SK-N-SH (cell line): ENCODE measurements around the gene FRZB. TPM values are rescaled to one million over a fixed set of nuclear protein-coding genes. Genes with fewer than 3 reads are reported as not detected.

Experiments
- CTCF ChIA-PET: fragments of 300-600, 350-600 bp; formaldehyde crosslinking; extraction: SDS; loops from one replicate; lab custom pipeline; 2021; lab: Yijun Ruan, JAX
- POLR2A ChIA-PET: fragments of 350-600 bp; sonication (Branson Sonifier 250); formaldehyde crosslinking; extraction: SDS; loops from one replicate; lab custom pipeline; 2020; ENCODE audit warnings: antibody characterized with exemption, inconsistent platforms; lab: Yijun Ruan, JAX
- DNase-seq: peaks from one replicate; pipeline ENCODE4 v3.0.0; 2012
- H2AFZ ChIP-seq: fragments of 200-600 bp; sonication (generic); 2 replicates; pipeline ENCODE4 v1.8.1; 2016; ENCODE audit warnings: antibody characterized with exemption, mild to moderate bottlenecking, low read depth
- H3F3A ChIP-seq: fragments of 200-600 bp; sonication (generic); replicated peaks from 2 replicates; pipeline ENCODE3; 2016; ENCODE audit warnings: antibody characterized with exemption, mild to moderate bottlenecking; ENCODE audit not compliant: insufficient read depth
- H3K27ac ChIP-seq, 2 experiments: fragments of 200-500 bp in 1 of 2; fragments of 200-600 bp in 1 of 2; sonication (Bioruptor generic) in 1 of 2; sonication (generic), shearing (Covaris generic) in 1 of 2; 2 replicates each; pipeline versions ENCODE4 v1.5.1 to v1.6.1; 2014 to 2016; ENCODE audit warnings: low read depth in 2 of 2, inconsistent platforms in 1 of 2, low read length in 1 of 2, mild to moderate bottlenecking in 1 of 2, mixed read lengths in 1 of 2
- H3K27me3 ChIP-seq: fragments of 200-600 bp; sonication (generic), shearing (Covaris generic); 2 replicates; pipeline ENCODE4 v1.6.1; 2016; ENCODE audit warnings: mixed run types; ENCODE audit not compliant: insufficient read depth
- H3K36me3 ChIP-seq, 2 experiments: fragments of 200-500 bp in 1 of 2; fragments of 200-600 bp in 1 of 2; sonication (Bioruptor generic) in 1 of 2; sonication (generic) in 1 of 2; replicated peaks in 1 of 2; 2 replicates each; pipeline versions ENCODE3 to v1.5.1; 2014 to 2016; ENCODE audit warnings: low read length in 1 of 2, mild to moderate bottlenecking in 1 of 2; ENCODE audit not compliant: insufficient read depth in 2 of 2, control insufficient read depth in 1 of 2
- H3K4me1 ChIP-seq, 2 experiments: fragments of 200-500 bp in 1 of 2; fragments of 200-600 bp in 1 of 2; sonication (Bioruptor generic) in 1 of 2; sonication (generic), shearing (Covaris generic) in 1 of 2; 2 replicates each; pipeline versions ENCODE4 v1.5.1 to v1.6.1; 2014 to 2016; ENCODE audit warnings: low read depth in 1 of 2, low read length in 1 of 2, mixed run types in 1 of 2; ENCODE audit not compliant: insufficient read depth in 2 of 2, control insufficient read depth in 1 of 2
- H3K4me2 ChIP-seq: fragments of 200-600 bp; sonication (generic), shearing (Covaris generic); 2 replicates; pipeline ENCODE4 v1.6.1; 2017; ENCODE audit warnings: mixed run types
- H3K4me3 ChIP-seq, 2 experiments: fragments of 200-500 bp in 1 of 2; fragments of 200-600 bp in 1 of 2; sonication (Bioruptor generic) in 1 of 2; sonication (generic), shearing (Covaris generic) in 1 of 2; 2 replicates each; pipeline versions ENCODE4 v1.5.1 to v1.8.1; 2014 to 2016; ENCODE audit warnings: low read depth in 2 of 2, inconsistent platforms in 1 of 2, low read length in 1 of 2, mild to moderate bottlenecking in 1 of 2, mixed read lengths in 1 of 2, moderate library complexity in 1 of 2
- H3K79me2 ChIP-seq: fragments of 200-600 bp; sonication (generic); 2 replicates; pipeline ENCODE4 v1.8.1; 2017; ENCODE audit warnings: mild to moderate bottlenecking; ENCODE audit not compliant: insufficient read depth
- H3K9ac ChIP-seq: fragments of 200-600 bp; sonication (generic); 2 replicates; pipeline ENCODE4 v1.6.1; 2017; ENCODE audit warnings: mixed run types
- H3K9me2 ChIP-seq: fragments of 200-600 bp; sonication (generic); 2 replicates; pipeline ENCODE4 v1.6.1; 2017; ENCODE audit warnings: mixed run types
- H3K9me3 ChIP-seq: fragments of 200-600 bp; sonication (generic); 2 replicates; pipeline ENCODE4 v1.6.1; 2017; ENCODE audit warnings: mixed run types, mild to moderate bottlenecking, moderate library complexity
- H4K20me1 ChIP-seq: fragments of 200-600 bp; sonication (generic); 2 replicates; pipeline ENCODE4 v1.6.1; 2017; ENCODE audit warnings: mild to moderate bottlenecking, mixed run types; ENCODE audit not compliant: insufficient read depth
- ELF1 ChIP-seq: IDR thresholded peaks from 2 replicates; pipeline ENCODE4 v1.4.0; 2012
- EP300 ChIP-seq, 2 experiments: IDR thresholded peaks; 2 replicates each; pipeline versions ENCODE4 v1.4.0 to v1.6.1; 2012; ENCODE audit warnings: borderline replicate concordance in 1 of 2, low read depth in 1 of 2, low read length in 1 of 2
- EZH2phosphoT487 ChIP-seq: fragments of 200-600 bp; sonication (generic); IDR thresholded peaks from 2 replicates; pipeline ENCODE4 v1.6.1; 2017; ENCODE audit warnings: low read depth, mixed run types, mild to moderate bottlenecking, antibody characterized with exemption, moderate library complexity, borderline replicate concordance
- NRF1 ChIP-seq: IDR thresholded peaks from 2 replicates; pipeline ENCODE4 v1.6.1; 2012; ENCODE audit warnings: low read depth, mild to moderate bottlenecking, low read length
- RCOR1 ChIP-seq: fragments of 150-350 bp; IDR thresholded peaks from 2 replicates; pipeline ENCODE4 v1.6.1; 2017; ENCODE audit warnings: antibody characterized with exemption, low read length
- SIN3A ChIP-seq: IDR thresholded peaks from 2 replicates; pipeline ENCODE4 v1.6.1; 2012; ENCODE audit warnings: low read depth, mild to moderate bottlenecking, low read length, moderate library complexity, borderline replicate concordance
- TAF1 ChIP-seq: IDR thresholded peaks from 2 replicates; pipeline ENCODE4 v1.6.1; 2012; ENCODE audit warnings: low read depth, mild to moderate bottlenecking, low read length, moderate library complexity, borderline replicate concordance
- TCF12 ChIP-seq: IDR thresholded peaks from 2 replicates; pipeline ENCODE4 v1.4.0; 2012
- TEAD4 ChIP-seq: IDR thresholded peaks from 2 replicates; pipeline ENCODE4 v1.4.0; 2012; ENCODE audit warnings: mild to moderate bottlenecking, borderline replicate concordance; ENCODE audit not compliant: insufficient read depth
- WGBS: methylation state at CpG from one replicate; pipeline ENCODE4 v1.1.6; 2017; ENCODE audit warnings: low lambda C conversion rate; 5-methylcytosine and 5-hydroxymethylcytosine counted together
- polyA plus RNA-seq, 3 experiments: library from polyadenylated mRNA; depleted of rRNA; stranded (reverse); fragments of >200 nt; gene quantifications; 2 replicates each; pipeline ENCODE4 v1.2.3, GENCODE V29; 2012
- TF ChIP-seq, protein P1 (sequence below): fragments of 150-350 bp; IDR thresholded peaks from 2 replicates; pipeline ENCODE4 v1.6.1; 2017; ENCODE audit warnings: antibody characterized with exemption, low read length, low read depth, borderline replicate concordance
- TF ChIP-seq, protein P2 (sequence below): IDR thresholded peaks from 2 replicates; pipeline ENCODE4 v1.4.0; 2012; ENCODE audit warnings: low read depth
- TF ChIP-seq, protein P3 (sequence below): IDR thresholded peaks from 2 replicates; pipeline ENCODE4 v1.6.1; 2012; ENCODE audit warnings: mild to moderate bottlenecking, low read depth, low read length, moderate library complexity

The FRZB gene
- polyA plus RNA-seq, 1 of the 3 experiments (the other 2 are of a cell fraction): 3.5 TPM

- no peak overlapping the region for H2AFZ ChIP-seq
- 89% methylated on average over 4 of the region's 4 CpGs for WGBS
- no peaks in the 10 kb centered on the region for H3K27me3 ChIP-seq
- peaks cover 0 to 35% of the 10 kb centered on the region in 2 experiments; a peak in 3 of 4 replicates for H3K4me1 ChIP-seq
- no peak overlapping the region for H3K4me3 ChIP-seq
- no peaks in the 10 kb centered on the region for H3K9me2 ChIP-seq
- ChIA-PET POLR2A (no interaction called here), CTCF (interaction anchor here (0.9 to 5.2 kb wide), 2 partner anchors 13 to 80 kb away, joined by 3 to 29 read pairs; no protein-coding TSS in a partner anchor)
- no peaks in the 10 kb centered on the region for H3K9me3 ChIP-seq
- no peak overlapping the region for H3K27ac ChIP-seq
- H3K79me2 ChIP-seq: no peaks in the 10 kb centered on the region
- no peak overlapping the region for H3K4me2 ChIP-seq
- no peaks in the 10 kb centered on the region for H3K36me3 ChIP-seq
- no peaks in the 10 kb centered on the region for H4K20me1 ChIP-seq
- TF ChIP-seq, protein P1, sequence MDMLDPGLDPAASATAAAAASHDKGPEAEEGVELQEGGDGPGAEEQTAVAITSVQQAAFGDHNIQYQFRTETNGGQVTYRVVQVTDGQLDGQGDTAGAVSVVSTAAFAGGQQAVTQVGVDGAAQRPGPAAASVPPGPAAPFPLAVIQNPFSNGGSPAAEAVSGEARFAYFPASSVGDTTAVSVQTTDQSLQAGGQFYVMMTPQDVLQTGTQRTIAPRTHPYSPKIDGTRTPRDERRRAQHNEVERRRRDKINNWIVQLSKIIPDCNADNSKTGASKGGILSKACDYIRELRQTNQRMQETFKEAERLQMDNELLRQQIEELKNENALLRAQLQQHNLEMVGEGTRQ: no peak
- no peak for DNase-seq
- no peak overlapping the region for H3K9ac ChIP-seq
- H3F3A ChIP-seq: no peaks in the 10 kb centered on the region
These were observed 1.4 kb downstream of the FRZB start for GRCh38 chr2:182864949-182865570.

- ChIA-PET CTCF (interaction anchor here (0.9 to 2.3 kb wide), 7 partner anchors 8 to 116 kb away, joined by 3 to 12 read pairs (median 4); no protein-coding TSS in a partner anchor), POLR2A (no interaction called here)
- Histone ChIP-seq H3K79me2 (no peaks in the 10 kb centered on the region), H3K9me3 (no peaks in the 10 kb centered on the region), H3K27me3 (no peaks in the 10 kb centered on the region), H3K36me3 (no peaks in the 10 kb centered on the region), H3K27ac (peak overlapping the region in 1 of 2 experiments; percentile 50; a peak in 1 of 4 replicates), H3K4me1 (peaks cover 7 to 35% of the 10 kb centered on the region in 2 experiments; a peak in 3 of 4 replicates), H3K4me2 (no peak overlapping the region), H3F3A (peaks cover 12% of the 10 kb centered on the region), H2AFZ (no peak overlapping the region), H4K20me1 (no peaks in the 10 kb centered on the region), H3K4me3 (no peak overlapping the region), H3K9me2 (no peaks in the 10 kb centered on the region), H3K9ac (no peak overlapping the region)
- TF ChIP-seq NRF1 (no peak), EZH2phosphoT487 (no peak), RCOR1 (peak; percentile 63; the same call in 1 of the 2 replicates), EP300 (IDR thresholded peaks at IDR 0.05; ENCODE audit: borderline replicate concordance in 1 of 2, low read depth in 1 of 2, low read length in 1 of 2) (peak in 1 of 2 experiments; percentile 68; a peak in 2 of 4 replicates)
- TF ChIP-seq, protein P2, sequence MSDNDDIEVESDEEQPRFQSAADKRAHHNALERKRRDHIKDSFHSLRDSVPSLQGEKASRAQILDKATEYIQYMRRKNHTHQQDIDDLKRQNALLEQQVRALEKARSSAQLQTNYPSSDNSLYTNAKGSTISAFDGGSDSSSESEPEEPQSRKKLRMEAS: no peak
- peak; percentile 48 for DNase-seq
These were observed 2.8 kb downstream of the FRZB start for GRCh38 chr2:182863642-182864041.

DNA sequence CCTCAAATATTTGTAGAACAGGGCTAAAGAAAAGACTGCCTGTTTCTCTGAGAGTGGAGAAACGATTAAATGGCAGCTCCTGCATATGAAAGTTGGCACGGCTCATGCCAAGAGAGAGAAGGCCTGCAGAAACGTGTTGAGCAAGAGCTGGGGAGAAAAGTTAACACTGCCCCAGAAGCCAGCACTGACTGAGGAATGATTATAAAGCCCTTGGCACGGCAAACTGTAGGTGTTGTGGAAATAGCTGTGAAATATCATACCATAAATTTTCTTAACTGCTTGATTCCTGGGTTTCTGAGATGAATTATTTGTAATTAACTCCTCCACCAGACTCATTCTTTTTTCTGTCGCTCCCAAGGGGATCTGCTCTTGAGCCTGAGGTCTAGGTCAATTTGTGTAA lies 4.3 kb downstream of the FRZB start:
- WGBS: 87% methylated on average over 5 of the region's 5 CpGs
- CTCF ChIA-PET: interaction anchor here (0.7 to 2.3 kb wide), 5 partner anchors 10 to 99 kb away, joined by 3 to 8 read pairs (median 4); no protein-coding TSS in a partner anchor
- Histone ChIP-seq H3F3A (peaks cover 21% of the 10 kb centered on the region), H3K9me3 (no peaks in the 10 kb centered on the region), H3K79me2 (no peaks in the 10 kb centered on the region), H3K27me3 (no peaks in the 10 kb centered on the region), H3K4me1 (peaks cover 7 to 20% of the 10 kb centered on the region in 2 experiments; a peak in 3 of 4 replicates), H3K9me2 (no peaks in the 10 kb centered on the region), H3K9ac (no peak overlapping the region), H3K4me2 (no peak overlapping the region), H2AFZ (no peak overlapping the region), H3K36me3 (no peaks in the 10 kb centered on the region), H3K4me3 (no peak overlapping the region), H3K27ac (no peak overlapping the region), H4K20me1 (no peaks in the 10 kb centered on the region)
- POLR2A ChIA-PET: no interaction called here
- no peak for TF ChIP-seq TCF12
- TF ChIP-seq TEAD4: no peak
- no peak for TF ChIP-seq ELF1
- TF ChIP-seq EP300 (IDR thresholded peaks at IDR 0.05; ENCODE audit: borderline replicate concordance in 1 of 2, low read depth in 1 of 2, low read length in 1 of 2): no peak
- no peak for TF ChIP-seq SIN3A
- TF ChIP-seq, protein P3, sequence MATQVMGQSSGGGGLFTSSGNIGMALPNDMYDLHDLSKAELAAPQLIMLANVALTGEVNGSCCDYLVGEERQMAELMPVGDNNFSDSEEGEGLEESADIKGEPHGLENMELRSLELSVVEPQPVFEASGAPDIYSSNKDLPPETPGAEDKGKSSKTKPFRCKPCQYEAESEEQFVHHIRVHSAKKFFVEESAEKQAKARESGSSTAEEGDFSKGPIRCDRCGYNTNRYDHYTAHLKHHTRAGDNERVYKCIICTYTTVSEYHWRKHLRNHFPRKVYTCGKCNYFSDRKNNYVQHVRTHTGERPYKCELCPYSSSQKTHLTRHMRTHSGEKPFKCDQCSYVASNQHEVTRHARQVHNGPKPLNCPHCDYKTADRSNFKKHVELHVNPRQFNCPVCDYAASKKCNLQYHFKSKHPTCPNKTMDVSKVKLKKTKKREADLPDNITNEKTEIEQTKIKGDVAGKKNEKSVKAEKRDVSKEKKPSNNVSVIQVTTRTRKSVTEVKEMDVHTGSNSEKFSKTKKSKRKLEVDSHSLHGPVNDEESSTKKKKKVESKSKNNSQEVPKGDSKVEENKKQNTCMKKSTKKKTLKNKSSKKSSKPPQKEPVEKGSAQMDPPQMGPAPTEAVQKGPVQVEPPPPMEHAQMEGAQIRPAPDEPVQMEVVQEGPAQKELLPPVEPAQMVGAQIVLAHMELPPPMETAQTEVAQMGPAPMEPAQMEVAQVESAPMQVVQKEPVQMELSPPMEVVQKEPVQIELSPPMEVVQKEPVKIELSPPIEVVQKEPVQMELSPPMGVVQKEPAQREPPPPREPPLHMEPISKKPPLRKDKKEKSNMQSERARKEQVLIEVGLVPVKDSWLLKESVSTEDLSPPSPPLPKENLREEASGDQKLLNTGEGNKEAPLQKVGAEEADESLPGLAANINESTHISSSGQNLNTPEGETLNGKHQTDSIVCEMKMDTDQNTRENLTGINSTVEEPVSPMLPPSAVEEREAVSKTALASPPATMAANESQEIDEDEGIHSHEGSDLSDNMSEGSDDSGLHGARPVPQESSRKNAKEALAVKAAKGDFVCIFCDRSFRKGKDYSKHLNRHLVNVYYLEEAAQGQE: no peak
- no peak for TF ChIP-seq NRF1
- TF ChIP-seq TAF1: no peak
- DNase-seq: no peak
